NCI-H1092 treated with DMSO at 0.1 percent for 48 hours (cell line): ENCODE data around the gene GTF2A1L.
"Not testable (repeated sequence)": the region's sequence is repeated elsewhere in the genome, so short reads cannot be mapped to it uniquely, and the experiment has no call there.

Experiments
- DNase-seq: peaks from one replicate; lab custom pipeline; 2025; lab: John Stamatoyannopoulos, UW

GTF2A1L gene, protein sequence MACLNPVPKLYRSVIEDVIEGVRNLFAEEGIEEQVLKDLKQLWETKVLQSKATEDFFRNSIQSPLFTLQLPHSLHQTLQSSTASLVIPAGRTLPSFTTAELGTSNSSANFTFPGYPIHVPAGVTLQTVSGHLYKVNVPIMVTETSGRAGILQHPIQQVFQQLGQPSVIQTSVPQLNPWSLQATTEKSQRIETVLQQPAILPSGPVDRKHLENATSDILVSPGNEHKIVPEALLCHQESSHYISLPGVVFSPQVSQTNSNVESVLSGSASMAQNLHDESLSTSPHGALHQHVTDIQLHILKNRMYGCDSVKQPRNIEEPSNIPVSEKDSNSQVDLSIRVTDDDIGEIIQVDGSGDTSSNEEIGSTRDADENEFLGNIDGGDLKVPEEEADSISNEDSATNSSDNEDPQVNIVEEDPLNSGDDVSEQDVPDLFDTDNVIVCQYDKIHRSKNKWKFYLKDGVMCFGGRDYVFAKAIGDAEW

DNA sequence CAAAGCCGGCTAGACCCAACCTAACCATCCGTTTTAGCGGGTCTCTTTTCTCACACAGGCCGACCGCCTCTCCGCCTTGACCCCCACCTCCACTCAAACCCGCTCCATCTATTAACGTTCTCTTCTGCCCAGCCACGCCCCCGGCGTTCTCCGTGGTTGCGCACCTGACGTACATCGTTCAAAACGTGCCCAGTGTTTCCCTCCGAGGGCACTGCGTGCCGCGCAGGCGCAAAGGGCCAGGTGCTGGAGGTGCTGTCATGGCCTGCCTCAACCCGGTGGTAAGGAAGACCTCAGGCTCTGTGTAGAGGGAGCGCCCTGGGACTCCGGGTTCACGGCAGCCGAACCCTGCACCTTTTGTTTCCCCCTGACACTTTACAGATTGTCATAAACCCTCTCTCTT is at the start of gene GTF2A1L:
GTF2A1L (plus strand) TSS at position 239 of the 400 bp plus-strand sequence; CDS start at position 258, 19 bp downstream.
- DNase-seq, result no peak

DNA sequence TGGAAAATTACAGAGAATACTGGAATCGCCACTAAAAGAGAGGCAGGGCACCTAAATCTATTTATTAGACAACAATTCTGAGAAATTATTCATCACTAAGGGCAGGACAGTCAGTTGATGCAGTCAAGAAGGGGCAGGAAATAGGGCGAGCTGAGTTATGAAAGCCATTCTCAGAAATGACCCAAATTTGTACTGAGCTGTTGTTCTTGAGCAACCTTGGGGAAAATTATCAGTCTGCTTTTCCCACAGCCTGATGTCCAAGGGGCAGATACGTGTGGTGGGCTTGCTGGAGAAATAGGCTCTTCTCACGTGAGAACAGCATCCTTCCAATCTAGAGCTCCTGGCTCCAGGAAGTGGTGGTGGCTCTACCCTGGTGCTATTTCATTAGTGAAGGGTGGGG is 49.1 kb upstream of the GTF2A1L start:
- no peak for DNase-seq

DNA sequence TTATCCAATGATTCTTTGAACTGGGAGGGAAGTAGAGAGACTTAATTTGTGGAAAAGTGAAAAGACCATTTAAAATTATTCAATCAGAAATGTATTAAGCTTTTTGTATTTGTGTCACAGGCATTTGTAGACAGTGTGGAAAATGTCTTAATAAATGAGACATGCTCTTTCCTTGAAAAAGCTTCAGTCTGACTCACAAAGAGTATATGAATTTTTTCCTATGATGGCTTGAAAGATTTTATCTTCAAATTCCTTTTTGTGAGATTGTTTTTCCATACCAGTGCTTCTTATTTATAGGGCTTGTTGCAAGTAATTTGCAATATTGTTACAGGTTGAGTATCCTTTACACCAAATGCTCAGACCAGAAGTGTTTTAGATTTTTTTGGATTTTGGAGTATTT is 48.2 kb upstream of the GTF2A1L start:
- DNase-seq, result no peak

DNA sequence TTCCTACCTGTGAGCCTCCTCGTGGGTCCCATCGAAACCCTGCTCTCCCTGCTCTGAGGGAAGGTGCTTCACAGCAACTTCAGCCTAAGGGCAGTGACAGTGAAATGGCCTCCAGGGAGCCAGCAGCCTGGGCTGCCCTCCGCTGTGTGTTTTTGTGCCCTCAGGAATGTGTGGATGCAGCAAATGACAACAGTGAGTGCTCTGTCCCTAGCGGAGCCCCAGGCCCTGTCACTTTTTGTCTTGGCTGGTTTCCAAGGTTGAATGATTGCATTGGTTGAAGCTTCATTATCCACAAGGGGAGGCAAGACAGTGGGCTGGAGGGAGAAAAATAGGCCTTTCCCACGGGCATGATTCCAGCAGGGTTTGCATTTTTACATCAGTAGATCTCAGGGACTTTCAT is 44.8 kb upstream of the GTF2A1L start:
- DNase-seq, result no peak

DNA sequence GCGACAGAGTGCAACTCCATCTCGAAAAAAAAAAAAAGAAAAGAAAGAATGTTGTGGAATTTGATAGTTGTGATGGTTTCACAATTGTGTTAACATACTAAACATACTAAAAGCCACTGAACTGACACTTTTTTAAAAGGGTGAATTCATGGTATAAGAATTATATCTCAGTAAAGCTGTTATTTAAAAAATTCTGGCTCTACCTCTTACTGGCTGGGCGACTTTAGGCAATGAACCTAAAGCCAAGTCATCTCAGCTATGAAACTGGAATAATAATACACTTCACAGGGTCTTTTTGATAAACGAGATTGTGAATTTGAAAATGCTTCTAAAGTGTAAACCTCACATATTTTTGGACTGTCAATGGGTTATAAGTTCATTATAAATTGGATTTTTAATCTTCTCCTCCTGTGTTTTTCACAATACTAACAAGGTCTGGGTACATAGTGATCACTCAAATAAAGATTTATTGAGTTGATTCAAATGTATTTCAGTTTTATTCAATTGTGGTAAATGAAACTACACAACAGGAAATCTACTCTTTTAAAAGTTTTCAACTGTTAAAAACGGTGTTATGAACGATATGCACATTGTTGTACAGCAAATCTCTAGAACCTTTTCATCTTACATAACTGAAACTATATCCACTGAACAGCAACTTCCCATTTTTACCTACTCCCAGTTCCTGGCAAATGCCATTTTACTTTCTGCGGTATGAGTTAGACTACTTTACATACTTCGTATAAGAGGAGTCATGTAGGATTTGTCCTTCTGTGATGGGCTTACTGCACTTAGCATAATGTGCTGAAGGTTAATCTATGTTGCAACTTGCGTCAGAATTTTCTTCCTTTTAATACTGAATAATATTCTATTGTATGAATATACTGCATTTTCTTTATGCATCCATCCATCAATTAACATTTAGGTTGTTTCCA is 43.0 kb upstream of the GTF2A1L start:
- no peak for DNase-seq

DNA sequence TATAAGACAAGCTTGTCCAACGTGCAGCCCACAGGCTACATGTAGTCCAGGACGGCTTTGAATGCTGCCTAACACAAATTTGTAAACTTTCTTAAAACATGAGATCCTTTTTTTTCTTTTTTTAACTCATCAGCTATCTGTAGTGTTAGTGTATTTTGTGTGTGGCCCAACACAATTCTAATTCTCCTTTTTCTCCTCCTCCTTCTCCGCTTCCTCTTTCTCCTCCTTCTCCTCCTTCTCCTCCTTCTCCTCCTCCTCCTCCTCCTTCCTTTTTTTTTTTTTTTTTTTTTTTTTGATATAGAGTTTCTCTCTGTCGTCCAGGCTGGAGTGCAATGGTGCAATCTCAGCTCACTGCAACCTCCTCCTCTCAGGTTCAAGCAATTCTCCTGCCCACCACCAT is 39.3 kb upstream of the GTF2A1L start:
- no peak for DNase-seq

DNA sequence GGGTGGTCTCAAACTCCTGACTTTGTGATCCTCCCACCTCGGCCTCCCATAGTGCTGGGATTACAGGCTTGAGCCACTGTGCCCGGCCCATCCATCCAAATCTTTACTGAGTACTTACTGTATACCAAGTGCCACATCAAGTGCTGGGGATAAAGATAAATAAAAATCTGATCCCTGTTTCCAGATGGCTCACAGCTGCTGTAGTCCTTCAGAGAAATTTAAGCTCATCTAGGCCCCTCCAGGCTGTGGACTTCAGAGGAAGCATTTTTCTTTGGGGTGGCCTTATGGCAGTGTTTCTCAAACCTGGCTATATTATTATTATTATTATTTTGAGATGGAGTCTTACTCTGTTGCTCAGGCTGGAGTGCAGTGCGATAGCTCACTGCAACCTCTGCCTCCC is 33.7 kb upstream of the GTF2A1L start:
- no peak for DNase-seq

DNA sequence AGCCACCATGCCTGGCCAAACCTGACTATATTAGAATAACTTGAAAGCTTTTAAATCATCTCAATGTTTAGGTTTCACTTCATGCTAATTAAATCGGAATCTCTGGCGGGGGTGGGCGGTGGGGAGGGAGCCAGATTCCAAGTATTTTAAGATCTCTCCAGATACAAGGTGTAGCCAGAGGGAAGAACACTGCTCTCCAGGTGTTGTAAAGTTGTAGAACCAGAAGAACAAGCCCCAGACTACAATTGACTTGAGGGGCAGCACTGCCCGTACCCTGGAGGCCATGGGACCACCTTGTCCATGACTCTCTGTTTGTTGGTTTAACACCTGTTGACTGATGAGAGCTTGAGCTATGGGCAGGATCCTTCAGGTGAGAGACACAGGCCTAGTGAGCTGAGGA is 33.1 kb upstream of the GTF2A1L start:
- no peak for DNase-seq

DNA sequence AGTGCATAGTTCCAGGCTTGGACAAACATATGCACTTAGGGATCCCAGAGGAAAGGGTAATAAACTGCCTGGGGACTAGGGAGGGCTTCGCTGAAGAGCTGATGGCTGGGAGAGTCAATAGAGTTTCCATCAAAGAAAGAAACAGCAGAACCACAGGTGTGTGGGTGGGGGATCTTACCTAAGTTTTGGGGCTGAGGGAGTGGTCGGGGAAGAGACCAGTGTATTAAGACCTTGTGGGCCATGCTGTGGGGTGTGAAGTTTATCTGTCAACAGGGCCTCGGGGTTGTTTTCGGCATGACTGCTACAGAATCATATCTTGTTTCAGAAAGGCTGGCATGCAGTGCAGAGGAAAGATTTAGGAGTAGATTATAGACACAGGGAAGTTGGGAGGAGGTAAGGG is 31.2 kb upstream of the GTF2A1L start:
- DNase-seq, result no peak

DNA sequence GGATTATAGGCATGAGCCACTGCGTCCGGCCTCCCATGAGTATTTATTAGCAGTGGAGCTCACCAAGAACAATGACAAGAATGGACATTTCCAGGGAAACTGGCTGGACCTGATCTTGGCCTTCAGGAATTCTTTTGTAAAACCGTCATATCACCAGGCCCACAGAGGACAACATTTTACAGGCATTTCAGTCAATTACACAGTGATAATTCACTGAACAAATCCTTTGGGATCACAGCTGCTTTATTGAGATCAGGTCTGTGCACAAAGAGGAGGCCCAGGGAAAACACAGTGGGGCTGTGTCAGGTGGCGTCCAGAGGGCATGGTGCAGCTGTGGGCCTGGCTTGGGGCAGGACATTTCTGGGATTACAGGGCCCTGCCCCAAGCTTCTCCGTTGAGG is 30.1 kb upstream of the GTF2A1L start:
- DNase-seq, result no peak

DNA sequence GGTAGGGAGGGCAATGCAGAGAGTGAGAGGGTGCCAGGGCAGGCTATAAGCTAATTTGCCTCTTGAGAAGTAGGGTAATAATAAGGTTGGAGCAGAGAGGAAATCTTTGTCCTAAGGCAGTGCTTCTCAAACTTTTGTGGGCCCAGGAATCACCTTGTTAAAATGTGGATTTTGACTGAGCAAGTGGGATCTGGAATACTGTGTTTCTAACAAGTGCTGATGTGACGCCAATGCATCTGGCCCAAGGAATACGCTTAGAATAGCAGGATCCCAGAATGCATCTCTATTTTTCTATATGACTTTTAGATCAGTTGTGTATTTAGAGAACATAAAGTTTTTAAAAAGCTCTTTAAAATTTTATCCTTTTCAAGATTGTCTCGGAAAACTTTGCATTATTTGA is 29.7 kb upstream of the GTF2A1L start:
- no peak for DNase-seq

DNA sequence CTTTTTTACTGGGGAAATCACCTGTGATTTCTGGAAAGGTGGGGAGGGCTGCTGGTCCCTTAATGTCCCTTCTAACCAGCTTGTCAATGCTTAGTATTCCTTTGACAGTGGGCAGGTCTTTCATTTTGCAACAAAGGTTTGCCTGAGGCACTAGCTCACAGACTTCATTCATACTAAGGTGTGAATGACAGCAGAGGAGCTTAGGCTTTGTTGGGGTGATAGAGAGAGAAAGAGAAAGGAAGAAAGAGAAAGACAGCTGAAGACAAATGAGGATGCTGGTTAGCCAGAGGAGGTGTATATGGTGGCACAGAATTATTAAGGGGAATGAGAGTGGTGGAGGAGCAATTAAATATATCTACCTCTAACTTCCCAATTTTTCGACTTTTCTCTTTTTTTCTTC is 28.9 kb upstream of the GTF2A1L start:
- DNase-seq, result no peak

DNA sequence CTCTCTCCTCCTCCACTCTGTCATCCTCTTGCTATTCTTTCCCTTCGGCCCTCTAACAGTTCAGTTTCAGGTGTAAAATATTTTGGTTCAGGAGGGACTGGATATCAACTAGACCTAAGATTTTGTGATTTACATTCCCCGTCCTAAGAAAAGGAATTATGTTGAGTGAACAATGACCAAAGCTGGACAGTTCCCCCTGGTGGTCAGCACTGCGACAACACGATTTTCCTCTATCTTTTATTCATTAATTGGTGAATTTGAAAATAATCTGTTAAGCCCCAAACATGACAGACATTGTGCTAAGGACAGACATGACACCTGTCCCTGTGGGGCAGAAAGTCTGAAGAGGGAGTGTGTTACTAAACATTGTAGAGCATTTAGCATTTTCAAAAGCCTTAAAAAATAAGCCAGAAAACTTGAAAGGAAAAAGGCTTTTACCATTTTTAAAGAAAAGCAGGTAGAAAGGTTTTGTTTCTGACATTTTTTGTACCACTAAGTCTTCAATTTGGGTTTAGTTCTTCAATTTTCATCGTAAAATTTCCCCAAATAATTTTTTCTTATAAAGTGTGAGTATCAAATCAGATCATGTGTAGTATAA is 28.4 kb upstream of the GTF2A1L start:
- no peak for DNase-seq

DNA sequence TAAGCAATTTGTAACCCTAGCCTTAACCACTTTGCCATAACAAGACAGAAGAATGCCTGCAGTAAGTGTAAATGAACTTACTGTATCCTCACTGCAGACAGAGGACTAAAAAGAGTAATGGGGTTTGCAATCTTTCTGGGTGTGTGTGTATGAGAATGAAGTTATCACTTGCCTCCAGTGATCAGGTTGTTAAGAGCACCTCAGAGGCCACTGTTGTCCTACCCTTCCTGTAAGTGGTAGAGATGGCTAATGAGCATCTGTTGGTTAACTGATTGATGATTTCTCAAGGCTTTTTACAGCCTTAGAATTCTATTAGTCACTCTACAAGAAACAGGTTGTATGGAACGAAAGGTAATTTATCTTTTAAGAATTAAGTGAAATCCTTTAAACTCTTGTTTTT is 27.6 kb upstream of the GTF2A1L start:
- DNase-seq, result no peak

DNA sequence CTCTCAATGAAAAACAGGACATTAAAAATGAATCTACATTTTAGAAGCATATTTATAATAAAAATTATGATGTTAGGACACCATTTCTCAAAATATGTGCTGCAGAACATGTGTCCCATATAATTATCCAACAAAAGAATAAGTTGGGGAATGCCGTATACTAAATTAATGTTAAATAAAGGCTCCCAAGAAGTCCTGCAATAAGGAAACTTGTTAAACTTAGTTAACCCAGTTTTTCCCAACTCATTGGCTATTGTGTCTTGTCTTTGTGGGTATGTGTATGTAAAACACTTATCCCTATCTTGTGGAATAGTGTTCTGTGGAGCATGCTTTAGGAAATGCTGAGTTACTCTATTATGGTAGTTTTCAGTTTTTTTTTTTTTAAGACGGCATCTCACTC is 25.6 kb upstream of the GTF2A1L start:
- no peak for DNase-seq

DNA sequence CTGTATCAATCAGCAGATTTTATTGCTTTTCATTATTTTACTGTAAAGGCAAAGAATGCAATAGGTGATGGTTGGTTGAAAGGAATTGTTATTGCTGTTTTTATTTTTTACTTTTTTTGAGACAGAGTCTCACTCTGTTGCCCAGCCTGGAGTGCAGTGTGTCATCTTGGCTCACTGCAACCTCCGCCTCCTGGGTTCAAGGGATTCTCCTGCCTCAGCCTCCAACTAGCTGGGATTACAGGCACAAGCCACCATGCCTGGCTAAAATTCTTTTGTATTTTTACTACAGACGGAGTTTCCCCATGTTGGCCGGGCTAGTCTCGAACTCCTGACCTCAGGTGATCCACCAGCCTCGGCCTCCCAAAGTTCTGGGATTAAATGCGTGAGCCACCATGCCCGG is 20.9 kb upstream of the GTF2A1L start:
- not testable (repeated sequence) for DNase-seq

DNA sequence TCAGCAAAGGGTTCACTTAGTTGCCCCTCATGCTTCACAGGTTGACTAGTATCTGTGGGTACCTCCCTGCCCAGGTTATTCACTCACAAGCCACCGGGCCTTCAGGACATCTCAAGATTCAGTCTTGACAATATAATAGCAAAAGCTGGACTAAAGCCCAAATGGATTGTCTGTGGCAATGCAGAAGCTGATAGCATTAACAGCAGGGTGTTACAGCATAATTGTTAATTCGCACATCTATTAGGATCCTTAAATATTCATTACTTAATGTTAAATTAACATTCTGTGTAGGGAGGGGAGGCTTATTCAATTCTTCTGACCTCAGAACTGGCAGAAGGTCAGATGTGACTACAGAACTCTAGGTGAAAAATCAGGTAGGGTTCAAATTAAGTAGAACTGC is 20.2 kb upstream of the GTF2A1L start:
- DNase-seq, result no peak

DNA sequence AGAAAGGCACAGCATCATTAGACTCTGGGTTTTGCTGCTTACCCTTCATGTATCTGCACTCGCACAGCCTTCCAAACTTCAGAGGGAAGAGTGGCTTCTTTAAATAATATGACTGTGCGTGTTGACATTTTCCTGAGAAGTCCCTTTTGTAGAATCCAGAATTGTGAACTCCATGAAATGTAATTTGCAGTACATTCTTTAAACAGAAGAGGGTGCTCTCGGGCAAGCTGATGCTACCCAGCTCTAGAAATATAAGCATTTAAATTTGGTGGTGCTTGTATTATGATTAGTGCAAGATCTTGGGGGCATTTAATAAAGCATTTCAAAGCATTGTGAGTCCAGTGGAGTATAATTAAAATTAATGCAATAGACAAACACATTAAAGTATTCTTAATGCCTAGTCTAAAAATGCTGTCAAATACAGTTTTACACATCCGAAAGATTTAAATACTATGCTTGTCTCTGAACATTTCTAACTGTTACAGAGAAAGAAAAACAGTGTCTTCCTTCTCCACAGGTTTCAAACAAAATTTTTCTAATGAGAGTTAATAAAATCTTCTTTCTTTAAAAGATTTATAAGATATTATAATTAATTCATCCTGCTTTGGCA is 17.3 kb upstream of the GTF2A1L start:
- peak; percentile 36 for DNase-seq

DNA sequence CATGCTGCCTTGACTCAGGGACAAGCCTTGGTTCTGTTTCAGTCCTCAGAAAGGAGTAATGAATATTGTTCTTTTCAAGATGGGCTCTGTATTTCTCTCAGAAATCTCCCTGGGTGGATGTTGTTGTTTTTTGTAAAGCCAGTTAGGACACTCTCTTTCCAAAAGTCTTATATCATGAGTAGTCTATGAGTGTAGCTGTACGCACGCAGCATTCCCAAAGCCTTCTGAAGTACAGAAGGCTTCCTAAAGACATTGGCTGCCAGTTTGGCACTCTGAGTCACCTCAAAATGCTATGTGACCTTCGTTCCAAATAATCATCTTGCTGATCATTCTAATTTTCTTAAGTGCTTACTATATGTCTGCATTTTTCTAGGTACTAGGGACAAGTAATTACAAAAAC is 16.7 kb upstream of the GTF2A1L start:
- no peak for DNase-seq

DNA sequence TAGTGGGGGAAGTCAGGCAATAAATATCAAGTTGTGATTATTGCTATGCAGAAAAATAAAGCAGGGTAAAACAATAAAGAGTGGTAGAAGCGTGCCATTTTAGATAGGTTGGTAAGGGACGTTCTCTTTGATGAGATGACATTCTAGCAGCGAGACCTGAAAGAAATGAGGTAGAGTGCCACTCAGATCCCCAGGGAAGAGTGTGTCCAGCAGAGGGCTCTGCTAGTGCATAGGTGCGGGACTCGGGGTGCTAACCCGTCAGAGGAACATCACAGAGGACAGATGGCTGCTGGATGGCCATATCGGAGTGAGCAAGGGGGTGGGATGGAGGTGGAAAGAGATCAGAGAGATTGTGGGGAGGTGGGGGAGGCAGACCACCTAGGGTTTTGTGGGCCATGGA is 16.3 kb upstream of the GTF2A1L start:
- DNase-seq, result peak; percentile 15

DNA sequence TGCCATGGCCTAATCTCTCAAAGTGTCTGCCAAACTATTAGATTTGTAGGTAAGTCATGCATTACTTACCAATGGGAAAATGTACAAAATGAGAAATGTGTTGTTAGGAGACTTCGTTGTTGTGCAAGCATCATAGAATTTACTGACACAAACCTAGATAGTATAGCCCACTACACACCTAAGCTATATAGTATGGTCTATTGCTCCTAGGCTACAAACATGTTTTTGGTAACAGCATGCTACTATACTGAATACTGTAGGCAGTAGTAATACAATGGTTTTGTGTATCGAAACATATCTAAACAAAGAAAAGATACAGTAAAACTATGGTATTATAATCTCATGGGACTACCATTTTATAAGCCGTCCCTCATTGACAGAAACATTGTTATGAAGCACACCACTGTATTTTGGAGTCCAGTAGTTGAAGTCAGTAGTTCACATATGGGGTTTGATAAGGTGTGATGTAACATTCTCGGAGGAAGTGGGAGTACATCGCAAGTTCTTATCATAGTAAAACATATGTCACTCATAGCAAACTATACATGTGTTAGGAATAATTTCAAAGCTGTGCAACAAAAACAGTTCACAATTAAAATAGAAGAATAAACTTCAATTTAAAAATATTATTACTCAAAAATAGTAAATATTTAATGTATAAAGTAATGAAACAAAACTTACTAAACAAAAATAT is 12.0 kb upstream of the GTF2A1L start:
- DNase-seq, result no peak
